NT2/D1 (cell line): ENCODE measurements around the gene PCYT1B.

Experiments
- DNase-seq: peaks from one replicate; pipeline ENCODE4 v3.0.0-alpha.2; 2011; ENCODE audit warnings: low read depth, low spot score
- H3K27me3 ChIP-seq: 2 replicates; pipeline ENCODE4 v1.6.0; 2011; ENCODE audit warnings: mild to moderate bottlenecking; ENCODE audit not compliant: insufficient read length, insufficient read depth
- H3K36me3 ChIP-seq: 2 replicates; pipeline ENCODE4 v1.6.1; 2011; ENCODE audit warnings: mild to moderate bottlenecking, low read length, mixed read lengths; ENCODE audit not compliant: insufficient read depth, insufficient read length
- H3K4me1 ChIP-seq: 2 replicates; pipeline ENCODE4 v1.5.1; 2011; ENCODE audit not compliant: insufficient read depth, insufficient read length
- H3K4me3 ChIP-seq: 2 replicates; pipeline ENCODE4 v1.5.1; 2011; ENCODE audit warnings: low read depth; ENCODE audit not compliant: insufficient read length
- H3K9ac ChIP-seq: 2 replicates; pipeline ENCODE4 v1.6.0; 2011; ENCODE audit warnings: low read depth; ENCODE audit not compliant: insufficient read length
- H3K9me3 ChIP-seq: 2 replicates; pipeline ENCODE4 v1.5.1; 2011; ENCODE audit warnings: mild to moderate bottlenecking, low read length; ENCODE audit not compliant: insufficient read depth
- SUZ12 ChIP-seq: IDR thresholded peaks from 2 replicates; pipeline ENCODE4 v1.6.1; 2011; ENCODE audit not compliant: insufficient read length, insufficient read depth; ENCODE audit errors: extremely low read depth
- YY1 ChIP-seq: IDR thresholded peaks from 2 replicates; pipeline ENCODE4 v1.6.1; 2011; ENCODE audit not compliant: insufficient read length, insufficient read depth
- ZNF274 ChIP-seq: IDR thresholded peaks from 2 replicates; pipeline ENCODE4 v1.6.1; 2011; ENCODE audit warnings: mild to moderate bottlenecking, low read depth, low read length

PCYT1B gene

DNA sequence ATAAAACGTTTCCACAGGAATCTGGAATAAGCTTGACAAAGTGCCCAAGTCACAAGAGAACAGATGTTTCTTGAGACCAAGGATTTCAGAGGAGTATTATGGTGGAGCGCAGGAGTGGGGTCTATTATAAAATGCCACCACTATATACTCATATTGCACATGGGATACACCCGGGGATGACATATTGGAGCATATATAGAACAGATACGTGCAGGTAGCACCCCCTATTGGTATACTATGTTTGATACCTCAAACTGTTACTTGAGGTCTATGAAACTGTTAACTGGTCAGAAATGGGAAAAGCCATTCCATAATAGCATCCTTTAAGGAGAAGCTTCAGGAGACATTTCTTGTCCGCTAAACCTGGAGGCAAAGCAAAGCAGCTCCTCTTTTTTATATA lies 86.0 kb downstream of the PCYT1B start:
- no peak for TF ChIP-seq YY1
- no peak for TF ChIP-seq ZNF274
- no peak for TF ChIP-seq SUZ12
- H3K27me3 ChIP-seq: no peaks in the 10 kb centered on the region
- H3K4me1 ChIP-seq: no peaks in the 10 kb centered on the region
- no peaks in the 10 kb centered on the region for H3K9me3 ChIP-seq
- H3K4me3 ChIP-seq: no peak overlapping the region
- H3K36me3 ChIP-seq: no peaks in the 10 kb centered on the region
- DNase-seq: no peak
- H3K9ac ChIP-seq: no peak overlapping the region

DNA sequence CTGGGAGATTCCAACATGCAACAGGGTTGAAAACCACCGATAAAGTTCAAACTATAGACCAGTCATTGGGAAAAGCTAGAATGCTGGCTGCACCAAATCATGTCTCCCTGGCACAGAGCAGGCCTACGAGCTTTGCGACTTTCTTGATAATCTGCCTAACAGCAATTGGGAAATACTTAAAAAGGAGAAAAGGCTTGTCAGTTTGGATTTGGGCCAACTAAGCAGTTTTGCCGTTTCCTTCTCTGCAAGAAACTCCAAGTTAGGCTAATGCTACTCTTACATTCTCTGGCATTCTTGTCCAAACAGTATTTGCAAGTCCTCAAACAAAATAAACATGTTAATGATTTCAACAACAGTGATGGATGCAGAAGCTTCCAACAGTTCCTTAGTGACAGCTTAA lies 94.1 kb downstream of the PCYT1B start:
- Histone ChIP-seq H3K4me3 (no peak overlapping the region), H3K27me3 (no peaks in the 10 kb centered on the region), H3K36me3 (no peaks in the 10 kb centered on the region), H3K9me3 (no peaks in the 10 kb centered on the region), H3K4me1 (no peaks in the 10 kb centered on the region), H3K9ac (no peak overlapping the region)
- DNase-seq: no peak
- TF ChIP-seq YY1 (no peak), SUZ12 (no peak), ZNF274 (no peak)

DNA sequence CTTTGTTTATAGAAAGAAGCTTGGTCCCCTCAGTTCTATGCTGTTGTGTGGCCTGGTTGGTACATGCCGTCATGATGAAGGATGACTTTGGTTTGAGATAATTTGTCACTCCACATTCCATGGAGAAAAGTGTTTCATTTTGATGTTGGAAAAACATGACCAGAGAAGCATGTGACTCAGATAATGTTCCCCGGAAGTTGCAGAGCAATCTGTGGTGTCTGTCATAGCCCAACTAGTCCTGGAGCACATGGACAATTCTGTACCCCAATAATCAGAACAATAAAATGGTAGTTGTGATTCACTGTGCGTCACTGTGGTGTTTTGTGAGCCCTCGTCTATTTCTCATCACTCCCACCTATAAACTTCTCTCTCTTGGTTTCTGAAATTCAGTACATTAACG lies 97.0 kb downstream of the PCYT1B start:
- DNase-seq: no peak
- Histone ChIP-seq H3K9ac (no peak overlapping the region), H3K9me3 (no peaks in the 10 kb centered on the region), H3K4me1 (no peaks in the 10 kb centered on the region), H3K36me3 (no peaks in the 10 kb centered on the region), H3K27me3 (no peaks in the 10 kb centered on the region), H3K4me3 (no peak overlapping the region)
- TF ChIP-seq YY1: no peak
- TF ChIP-seq SUZ12: no peak
- TF ChIP-seq ZNF274: no peak

GRCh38 chrX:24547961-24548360 lies 99.2 kb downstream of the PCYT1B start:
- Histone ChIP-seq H3K27me3 (no peaks in the 10 kb centered on the region), H3K9me3 (no peaks in the 10 kb centered on the region), H3K36me3 (no peaks in the 10 kb centered on the region), H3K9ac (no peak overlapping the region), H3K4me3 (no peak overlapping the region), H3K4me1 (no peaks in the 10 kb centered on the region)
- DNase-seq: no peak
- TF ChIP-seq SUZ12 (no peak), YY1 (no peak), ZNF274 (no peak)

DNA sequence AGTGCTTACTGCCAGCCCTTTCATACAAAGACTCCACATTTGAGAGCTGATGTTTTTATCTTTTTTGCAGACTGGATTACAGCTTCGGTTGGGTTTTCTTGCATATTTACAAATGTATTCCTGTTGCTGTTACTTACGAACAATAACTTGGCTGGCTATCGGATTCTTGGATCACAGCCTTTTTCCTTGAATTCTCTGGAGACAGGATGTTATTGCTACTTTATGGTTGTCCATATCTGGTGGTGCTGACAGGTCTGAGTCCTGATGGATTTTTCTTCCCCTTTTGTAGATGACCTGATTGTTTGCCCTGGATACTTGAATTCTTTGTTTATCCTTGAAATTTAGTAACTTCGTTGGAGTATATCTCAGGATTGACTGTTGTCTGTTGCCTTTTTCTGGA lies 104.4 kb downstream of the PCYT1B start:
- Histone ChIP-seq H3K4me1 (no peaks in the 10 kb centered on the region), H3K36me3 (no peaks in the 10 kb centered on the region), H3K9ac (no peak overlapping the region), H3K27me3 (no peaks in the 10 kb centered on the region), H3K9me3 (no peaks in the 10 kb centered on the region), H3K4me3 (no peak overlapping the region)
- no peak for TF ChIP-seq SUZ12
- TF ChIP-seq ZNF274: no peak
- TF ChIP-seq YY1: no peak
- DNase-seq: no peak

GRCh38 chrX:24536551-24536950 lies 110.6 kb downstream of the PCYT1B start:
- no peak for DNase-seq
- Histone ChIP-seq H3K9ac (no peak overlapping the region), H3K27me3 (no peaks in the 10 kb centered on the region), H3K4me3 (no peak overlapping the region), H3K4me1 (no peaks in the 10 kb centered on the region), H3K9me3 (no peaks in the 10 kb centered on the region), H3K36me3 (peaks cover 2% of the 10 kb centered on the region)
- no peak for TF ChIP-seq ZNF274
- no peak for TF ChIP-seq YY1
- TF ChIP-seq SUZ12: no peak

GRCh38 chrX:24528605-24529004 lies 118.5 kb downstream of the PCYT1B start:
- Histone ChIP-seq H3K9ac (no peak overlapping the region), H3K4me3 (no peak overlapping the region), H3K9me3 (no peaks in the 10 kb centered on the region), H3K4me1 (no peaks in the 10 kb centered on the region), H3K36me3 (peaks cover 2% of the 10 kb centered on the region), H3K27me3 (no peaks in the 10 kb centered on the region)
- DNase-seq: peak; percentile 20
- no peak for TF ChIP-seq ZNF274
- no peak for TF ChIP-seq YY1
- TF ChIP-seq SUZ12: no peak

DNA sequence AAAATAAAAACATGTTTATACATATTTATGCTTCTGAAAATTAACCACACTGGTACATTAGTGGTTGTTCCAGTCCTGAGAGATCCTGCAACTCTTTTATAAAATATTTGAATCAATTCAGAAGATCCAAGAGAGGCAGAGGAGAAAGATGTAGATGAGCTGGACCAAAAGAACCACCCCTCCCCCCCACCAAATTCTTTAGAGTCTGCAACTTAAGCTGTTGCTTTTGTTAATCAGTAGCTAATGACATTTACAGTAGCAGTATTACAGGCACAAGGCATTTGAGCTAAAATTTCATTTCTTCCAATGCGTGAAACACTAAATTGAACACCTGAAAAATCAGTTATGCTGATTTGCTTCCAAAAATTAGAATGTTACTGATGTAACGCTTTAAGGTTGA lies 120.5 kb downstream of the PCYT1B start:
- no peak overlapping the region for H3K9ac ChIP-seq

More for the DNA sequence above, 120.5 kb downstream of the PCYT1B start:
- peak; percentile 43 for DNase-seq
- Histone ChIP-seq H3K27me3 (no peaks in the 10 kb centered on the region), H3K9me3 (no peaks in the 10 kb centered on the region), H3K4me1 (no peaks in the 10 kb centered on the region), H3K4me3 (no peak overlapping the region), H3K36me3 (peaks cover 2% of the 10 kb centered on the region)
- TF ChIP-seq YY1 (no peak), ZNF274 (no peak), SUZ12 (no peak)
